ENCODE measurements around the gene CDR2.
A peak's percentile ranks its signal among the peaks of the same experiment; 100 is the strongest.

The CDR2 gene

DNA sequence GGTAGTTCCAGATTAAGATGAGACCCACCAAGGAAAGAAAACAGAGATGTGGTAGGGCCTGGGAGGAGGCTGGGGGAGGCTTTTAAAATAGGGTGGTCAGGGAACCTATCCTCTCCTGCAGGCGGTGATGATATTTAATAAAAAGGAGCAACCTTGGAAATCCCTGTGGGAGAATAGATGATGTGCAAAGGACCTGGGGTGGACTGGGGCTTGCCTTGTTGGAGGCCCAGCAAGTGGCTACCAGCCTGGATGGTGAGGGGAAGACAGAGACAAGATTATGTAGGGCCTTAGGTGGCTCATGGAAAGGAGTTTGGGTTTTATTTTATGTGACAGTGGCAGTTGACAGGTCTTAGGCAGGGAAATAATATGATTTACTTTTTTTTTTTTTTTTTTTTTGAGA is 75.4 kb downstream of the CDR2 start:
- DNase-seq = no peak

DNA sequence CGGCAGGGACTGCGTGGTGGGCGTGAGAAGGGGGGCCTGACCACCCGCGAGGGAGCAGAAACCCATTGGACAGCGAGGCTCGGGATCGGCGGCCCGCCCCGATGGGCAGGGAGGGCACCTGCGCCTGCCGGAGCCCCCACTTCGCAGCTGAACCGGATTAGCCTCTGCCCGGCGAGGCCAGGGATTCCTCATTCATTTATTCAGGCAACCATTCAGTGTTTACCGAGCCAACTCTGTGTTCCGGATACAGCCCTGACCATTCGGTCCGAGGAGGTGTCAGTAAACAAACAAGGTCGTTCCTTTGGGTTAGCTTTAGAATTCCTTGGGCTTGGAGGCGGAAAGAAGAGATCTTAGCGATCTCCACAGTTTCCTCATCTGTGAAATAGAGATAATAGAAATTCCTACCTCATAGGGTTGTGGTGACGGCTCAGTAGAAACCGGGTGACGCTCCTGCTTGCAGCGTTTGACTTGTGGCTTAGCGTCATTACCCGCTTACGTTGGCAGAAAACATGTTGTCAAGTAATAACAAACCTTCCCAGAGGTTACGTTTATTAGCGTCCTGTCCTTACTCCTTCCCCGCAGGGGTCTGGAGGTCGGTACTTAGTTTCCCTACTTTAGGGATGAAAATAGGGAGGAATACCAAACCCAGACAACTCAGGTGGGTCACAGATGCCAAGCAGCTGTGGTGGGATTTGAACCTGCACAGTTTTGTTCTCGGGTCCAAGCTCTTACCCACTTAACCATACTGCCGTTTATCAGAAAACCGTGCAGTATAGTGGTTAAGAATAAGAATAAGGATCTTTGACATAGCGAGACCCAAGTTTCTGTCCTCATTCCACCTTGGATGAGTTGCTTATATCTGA is 76.3 kb downstream of the CDR2 start:
- DNase-seq = peak; percentile 90

DNA sequence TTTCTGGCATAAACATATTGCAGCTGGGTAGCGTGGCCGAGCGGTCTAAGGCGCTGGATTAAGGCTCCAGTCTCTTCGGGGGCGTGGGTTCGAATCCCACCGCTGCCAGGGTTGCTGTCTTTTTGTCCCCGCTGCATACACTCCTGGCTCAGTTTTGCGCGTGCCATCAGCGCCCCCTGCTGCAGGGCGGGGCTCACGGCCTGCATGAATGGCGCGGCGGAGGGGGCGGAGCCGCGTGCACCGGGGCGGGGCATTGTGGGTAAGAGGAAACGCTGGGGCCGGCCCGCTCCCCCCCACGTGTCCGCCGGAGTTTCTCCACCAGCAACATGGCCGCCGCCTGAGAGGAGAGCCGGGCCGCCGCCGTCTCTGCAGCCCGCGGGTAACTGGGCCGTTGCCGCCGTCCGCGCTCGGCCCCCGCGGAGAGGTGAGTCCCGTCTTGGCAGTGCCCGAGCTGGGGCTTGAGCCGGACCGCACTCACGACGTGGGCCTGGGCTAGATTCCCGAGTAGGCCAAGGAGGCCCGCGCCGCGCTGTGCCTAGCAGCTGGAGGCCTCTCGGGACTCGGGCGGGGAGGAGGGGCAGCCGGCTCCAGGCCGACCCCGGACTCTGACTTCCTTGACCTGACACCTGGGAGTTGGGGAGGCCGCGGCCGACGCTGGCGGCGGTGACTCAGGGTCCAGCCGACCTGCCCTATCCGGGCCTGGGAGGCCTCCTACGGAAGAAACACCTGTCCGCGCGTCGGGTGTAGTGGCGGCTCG is 77.1 kb downstream of the CDR2 start, which contains the start of gene POLR3E:
TSS of gene POLR3E (plus strand) at position 296 of the 757 bp plus-strand sequence. CDS start 5,560 bp downstream, outside the sequence.
- peak; percentile 98 for DNase-seq

DNA sequence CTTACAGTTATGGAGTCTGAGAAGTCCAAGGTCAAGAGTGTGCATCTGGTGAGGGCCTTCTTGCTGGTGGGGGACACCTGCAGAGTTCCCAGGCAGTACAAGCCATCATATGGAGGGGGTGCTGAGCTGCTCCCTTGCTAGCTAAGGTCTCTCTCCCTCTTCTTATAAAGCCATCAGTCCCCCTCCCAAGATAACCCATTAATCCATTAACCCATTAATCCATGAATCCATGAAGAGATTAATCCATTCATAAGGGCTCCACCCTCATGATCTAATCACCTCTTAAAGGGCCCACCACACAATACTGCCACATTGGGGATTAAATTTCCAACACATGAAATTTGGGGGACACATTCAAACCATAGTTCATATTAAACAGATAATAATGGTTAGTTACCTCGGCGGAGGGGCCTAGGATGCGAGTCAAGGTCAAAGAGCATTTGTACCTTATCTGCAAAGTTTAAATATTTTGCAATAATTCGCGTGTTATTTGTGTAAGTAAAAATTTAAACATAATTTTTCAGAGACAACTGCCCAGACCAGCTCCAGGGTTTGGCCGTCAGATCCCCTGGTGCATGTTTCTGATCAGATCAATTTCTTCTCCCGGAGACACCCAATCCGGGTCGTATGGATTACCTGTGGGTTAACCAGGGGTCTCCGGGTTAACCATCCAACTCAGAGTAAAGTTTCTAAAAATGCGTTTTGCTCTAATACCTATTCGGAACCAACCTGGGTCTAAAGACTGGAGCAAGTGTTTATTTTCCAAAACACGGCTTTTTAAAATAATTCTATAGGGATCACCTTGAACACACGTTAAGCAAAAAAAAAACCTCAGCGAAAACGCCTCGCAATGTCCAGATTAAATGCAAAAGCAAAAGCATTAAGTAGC is 78.0 kb downstream of the CDR2 start:
- DNase-seq = peak; percentile 42

Data from NCI-H345 (cell line).